Measurements from ENCODE around the gene TARS3.

DNA sequence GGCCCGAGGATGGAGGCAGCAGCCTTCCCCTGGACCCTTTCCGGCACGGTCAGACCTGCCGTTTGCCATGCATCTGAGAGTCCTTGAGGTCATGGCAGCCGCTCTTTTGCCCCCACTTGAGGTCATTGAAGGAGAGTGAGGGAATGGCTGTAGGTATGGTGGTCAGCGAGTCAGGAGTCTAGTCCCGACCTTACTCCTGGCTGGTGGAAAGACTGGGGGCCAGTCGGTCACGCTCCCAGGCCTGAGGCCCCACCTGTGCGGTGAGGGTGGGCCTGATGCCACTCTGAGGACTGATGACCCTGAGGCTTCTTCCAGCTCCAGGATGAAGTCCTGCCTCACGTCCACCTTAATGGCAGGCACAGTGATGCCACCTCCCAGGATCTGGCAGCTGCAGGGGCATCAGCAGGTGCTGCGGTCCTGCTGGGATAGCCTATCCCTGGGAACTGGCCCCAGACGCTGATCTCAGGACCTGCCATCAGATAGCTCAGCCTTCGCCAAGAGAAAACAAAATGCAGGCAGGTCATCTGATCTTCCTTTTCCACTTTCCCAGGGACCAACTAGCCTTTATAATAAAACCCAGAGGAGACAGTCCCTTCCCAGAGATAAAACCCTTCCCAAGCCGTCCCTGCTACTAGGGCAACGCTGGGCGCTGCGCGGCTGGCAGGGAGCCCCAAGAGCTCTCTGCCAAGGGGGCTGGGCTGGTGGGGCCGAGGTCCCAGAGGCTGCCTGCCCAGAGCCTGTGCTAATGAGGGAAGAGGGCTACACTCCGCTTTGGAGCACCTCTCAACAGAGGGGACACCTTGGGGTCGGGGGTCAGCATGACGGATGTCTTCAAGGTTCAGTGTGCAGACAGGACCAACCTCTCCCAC, 114.3 kb downstream of the TARS3 start:
- TF ChIP-seq FOXP2 (optimal IDR thresholded peaks at IDR 0.05; ENCODE audit: control extremely low read depth, extremely low read length, insufficient read depth): no peak
- TF ChIP-seq EZH2 (IDR thresholded peaks at IDR 0.05): no peak
- no peak for TF ChIP-seq POLR2AphosphoS5 (IDR thresholded peaks at IDR 0.05; ENCODE audit: borderline replicate concordance, low read depth, low read length)

Data from SK-N-MC (cell line).